Islet precursor cell (in vitro differentiated cells): Measurements from ENCODE around the gene GPR75.

ENCODE experiments used
- DNase-seq: peaks from one replicate; pipeline ENCODE4 v3.0.0-alpha.2; 2018

The GPR75 gene

DNA sequence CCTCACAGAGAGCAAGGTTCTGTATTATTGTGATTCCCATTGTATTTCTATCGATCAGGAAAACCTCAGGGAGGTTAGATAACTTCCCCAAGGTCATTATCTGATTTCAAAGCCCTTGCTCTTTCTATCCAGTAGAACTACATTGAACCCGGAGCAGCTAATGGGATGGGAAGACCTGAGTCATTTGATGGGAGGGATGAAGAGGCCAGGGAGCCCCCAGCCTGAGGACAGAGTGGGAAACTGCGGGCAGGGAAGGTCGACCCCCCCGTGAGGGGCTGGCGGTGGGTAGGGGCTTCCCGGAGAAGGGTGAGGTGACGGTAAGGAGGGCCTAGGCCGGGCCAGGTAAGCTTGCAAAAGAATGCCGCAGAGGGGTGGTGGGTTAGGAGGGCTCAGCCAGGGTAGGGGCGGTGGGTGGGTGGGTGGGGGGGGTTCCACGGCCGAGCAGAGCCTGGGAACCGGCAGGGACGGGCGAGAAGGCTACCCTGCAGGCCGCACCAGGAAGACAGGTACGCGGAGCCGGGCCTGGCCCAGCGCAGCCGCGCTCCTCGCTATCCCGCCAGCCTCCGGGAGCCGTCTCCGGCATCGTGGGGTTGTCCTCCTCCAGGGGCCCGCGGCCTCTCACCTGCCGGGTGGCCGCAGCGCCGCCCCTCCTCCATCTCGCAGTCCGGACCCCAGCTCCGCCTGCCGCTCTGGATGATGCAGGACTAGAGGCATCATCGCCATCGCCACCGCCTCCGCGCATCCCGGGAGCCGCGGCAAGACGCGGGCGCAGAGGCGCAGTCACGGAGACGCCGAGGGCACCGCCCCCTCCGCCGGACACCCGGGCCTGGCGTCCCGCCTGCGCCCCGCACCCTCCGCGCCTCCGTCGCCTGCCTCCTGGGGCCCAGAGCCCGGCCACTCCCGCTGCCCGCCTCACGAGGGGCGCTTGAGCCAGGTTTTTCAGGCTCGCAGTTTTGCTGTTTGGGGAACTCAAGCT, at the start of gene GPR75:
GPR75 (minus strand) TSS at position 762 of the 976 bp plus-strand sequence. CDS start 5,211 bp downstream, outside the sequence.
- DNase-seq = peak; percentile 57

GRCh38 chr2:53907582-53907981, 47.8 kb upstream of the GPR75 start:
- DNase-seq = no peak

DNA sequence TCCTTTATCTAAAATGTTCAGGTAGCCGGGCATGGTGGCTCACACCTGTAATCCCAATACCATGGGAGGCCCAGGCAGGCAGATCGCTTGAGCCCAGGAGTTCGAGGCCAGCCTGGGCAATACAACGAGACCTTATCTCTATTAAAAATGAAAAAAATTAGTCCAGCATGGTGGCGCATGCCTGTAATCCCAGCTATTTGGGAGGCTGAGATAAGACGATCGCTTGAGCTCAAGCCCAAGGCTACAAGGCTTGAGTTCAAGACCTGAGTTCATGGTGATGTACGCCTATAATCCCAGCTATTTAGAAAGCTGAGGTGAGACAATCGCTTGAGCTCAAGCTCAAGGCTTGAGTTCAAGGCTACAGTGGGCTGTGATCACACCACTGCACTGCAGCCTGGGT, 45.6 kb upstream of the GPR75 start:
- no peak for DNase-seq

DNA sequence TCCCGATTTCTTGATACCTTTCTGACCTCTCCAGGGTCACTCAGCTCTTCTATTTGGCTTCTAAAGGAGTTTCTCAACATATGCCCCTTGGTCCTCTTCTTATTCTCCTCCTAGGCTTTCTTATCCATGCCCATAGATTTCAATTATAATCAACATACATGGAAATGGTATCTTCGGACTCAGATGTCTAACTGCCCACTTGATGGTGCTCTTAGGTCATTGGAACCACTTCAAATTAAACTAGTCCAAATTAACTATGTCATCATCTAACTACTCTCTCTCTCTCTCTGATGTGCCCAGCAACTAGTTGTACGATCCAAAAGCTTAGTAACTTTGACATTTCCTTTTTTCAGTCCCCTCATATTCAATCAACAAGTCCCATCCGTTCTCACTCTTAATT, 43.2 kb upstream of the GPR75 start:
- DNase-seq = no peak

GRCh38 chr2:53901192-53901591, 41.4 kb upstream of the GPR75 start:
- no peak for DNase-seq

DNA sequence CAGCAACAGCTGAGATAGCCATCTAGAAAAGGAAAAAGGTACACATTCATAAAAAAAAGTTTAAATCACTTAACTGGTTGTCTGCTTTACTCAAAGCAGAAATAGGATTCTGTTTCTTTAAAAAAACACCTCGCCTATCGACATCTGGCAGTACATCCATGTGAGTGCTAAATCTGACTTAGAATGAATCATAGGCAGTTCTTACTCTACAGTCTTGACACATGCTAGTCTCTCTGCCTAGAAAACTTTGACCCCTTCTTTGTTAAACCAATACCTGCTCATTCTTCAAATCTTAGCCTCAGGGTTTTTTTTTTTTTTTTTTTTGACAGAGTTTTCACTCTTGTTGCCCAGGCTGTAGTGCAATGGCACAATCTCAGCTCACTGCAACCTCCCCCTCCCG, 37.1 kb upstream of the GPR75 start:
- no peak for DNase-seq

- no peak for DNase-seq
Measured at GRCh38 chr2:53886406-53887280, 26.9 kb upstream of the GPR75 start.

DNA sequence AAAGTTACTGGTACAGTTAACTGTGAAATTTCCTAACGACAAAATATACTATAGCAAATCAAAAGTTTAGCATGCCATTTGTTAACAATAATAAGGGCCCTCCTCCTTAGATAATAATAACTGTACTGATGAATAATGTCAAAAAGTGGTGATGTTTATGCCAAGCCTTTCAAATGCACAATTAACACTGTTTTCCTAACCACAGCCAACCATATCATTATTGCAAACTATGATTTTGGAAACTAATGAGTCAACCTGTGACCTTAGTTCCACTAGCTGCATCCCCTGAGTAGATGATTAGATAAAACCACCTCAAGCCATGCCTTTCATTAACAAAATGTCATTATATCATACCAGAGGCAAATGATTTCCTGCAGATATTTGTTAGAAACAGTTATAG, 25.1 kb upstream of the GPR75 start:
- no peak for DNase-seq

GRCh38 chr2:53881986-53882385, 22.2 kb upstream of the GPR75 start:
- DNase-seq = no peak

GRCh38 chr2:53881360-53881759, 21.6 kb upstream of the GPR75 start:
- no peak for DNase-seq

DNA sequence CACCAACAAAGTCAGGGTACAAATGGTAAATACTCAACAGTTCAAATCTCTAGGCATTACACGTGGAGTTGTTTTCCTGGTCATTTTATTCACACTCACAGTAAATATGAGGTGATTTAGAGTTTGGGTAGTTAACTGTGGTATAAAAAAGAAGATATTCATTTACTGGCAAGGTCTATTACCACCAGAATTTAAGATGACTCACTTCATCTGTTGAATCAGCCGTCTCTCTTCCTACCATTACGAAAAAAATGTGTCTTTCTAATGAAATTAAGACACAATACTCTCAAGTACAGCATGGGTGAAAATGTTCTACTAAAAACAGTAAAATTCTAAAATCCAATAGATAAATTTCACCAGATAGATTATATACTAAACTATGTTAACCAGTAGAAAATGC, 21.0 kb upstream of the GPR75 start:
- no peak for DNase-seq

GRCh38 chr2:53877556-53877955, 17.8 kb upstream of the GPR75 start:
- no peak for DNase-seq

GRCh38 chr2:53877112-53877511, 17.3 kb upstream of the GPR75 start:
- DNase-seq = no peak

DNA sequence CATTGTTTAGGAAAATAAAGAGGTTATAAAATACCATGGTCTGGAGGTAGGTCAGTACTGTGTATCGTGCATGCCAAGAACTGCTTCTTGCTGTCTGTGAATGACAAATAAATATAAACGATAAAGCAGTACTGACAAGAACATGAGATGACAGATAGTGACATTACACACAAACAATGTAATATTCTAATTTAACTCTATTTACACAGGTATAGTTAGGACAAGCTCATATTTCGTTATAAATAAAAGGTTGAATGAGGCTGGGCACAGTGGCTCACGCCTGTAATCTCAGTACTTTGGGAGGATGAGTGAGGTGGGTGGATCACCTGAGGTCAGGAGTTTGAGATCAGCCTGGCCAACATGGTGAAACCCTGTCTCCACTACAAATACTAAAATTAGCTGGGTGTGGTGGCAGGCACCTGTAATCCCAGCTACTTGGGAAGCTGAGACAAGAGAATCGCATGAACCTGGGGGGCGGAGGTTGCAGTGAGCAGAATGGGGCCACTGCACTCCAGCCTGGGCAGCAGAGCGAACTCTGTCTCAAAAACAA, 14.7 kb upstream of the GPR75 start:
- DNase-seq = no peak

GRCh38 chr2:53867773-53868172, 8.0 kb upstream of the GPR75 start:
- DNase-seq = no peak

DNA sequence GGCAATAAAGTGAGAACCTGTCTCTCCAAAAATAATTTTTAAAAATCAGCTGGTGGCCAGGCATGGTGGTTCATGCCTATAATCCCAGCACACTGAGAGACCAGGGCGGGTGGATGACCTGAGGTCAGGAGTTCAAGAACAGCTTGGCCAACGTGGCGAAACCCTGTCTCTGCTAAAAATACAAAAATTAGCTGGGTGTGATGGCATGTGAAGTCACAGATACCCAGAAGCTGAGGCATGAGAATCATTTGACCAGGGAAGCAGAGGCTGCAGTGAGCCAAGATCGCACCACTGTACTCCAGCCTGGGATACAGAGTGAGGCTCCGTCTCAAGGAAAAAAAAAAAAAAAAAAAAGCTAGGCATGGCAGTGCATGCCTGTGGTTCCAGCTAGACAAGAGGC, 7.4 kb upstream of the GPR75 start:
- no peak for DNase-seq

DNA sequence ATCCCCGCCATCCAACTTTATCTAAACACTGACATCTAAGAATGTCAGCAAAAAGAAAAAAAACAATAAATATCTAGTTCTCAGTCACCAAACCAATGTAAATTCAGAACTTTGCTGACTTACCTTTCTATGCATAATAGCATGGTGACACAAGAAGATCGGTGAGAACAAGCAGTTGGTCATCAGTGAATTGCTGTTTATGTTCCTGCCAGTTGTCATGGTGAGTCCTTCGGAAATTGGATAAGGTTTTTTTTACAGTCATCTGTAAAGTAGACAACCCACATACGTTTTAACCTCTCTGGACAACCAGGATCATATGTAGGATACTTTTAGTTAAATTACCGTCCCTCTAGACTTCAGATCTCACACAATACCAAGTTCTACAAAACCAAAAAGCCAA, 6.2 kb upstream of the GPR75 start:
- no peak for DNase-seq

DNA sequence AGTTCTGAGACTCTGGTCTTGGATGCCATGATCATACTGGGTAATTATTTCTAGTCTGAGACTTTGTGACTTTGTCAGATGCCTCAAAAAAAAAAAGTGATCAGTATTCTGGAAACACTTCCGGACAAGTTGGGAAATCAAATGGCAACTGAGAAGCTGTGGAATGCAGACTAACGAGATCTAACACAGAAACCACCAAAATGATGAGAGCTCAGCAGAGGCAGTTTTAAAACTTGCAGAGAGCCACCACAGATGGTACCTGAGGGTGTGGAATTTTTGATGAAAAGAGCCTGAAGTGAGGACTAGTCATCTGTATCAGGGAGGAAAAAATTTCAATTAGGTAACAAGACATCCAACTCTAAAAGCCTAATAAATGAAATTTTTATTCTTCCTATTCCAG, 5.5 kb upstream of the GPR75 start:
- DNase-seq = no peak

- no peak for DNase-seq
Measured at GRCh38 chr2:53863538-53864227, 3.9 kb upstream of the GPR75 start.

DNA sequence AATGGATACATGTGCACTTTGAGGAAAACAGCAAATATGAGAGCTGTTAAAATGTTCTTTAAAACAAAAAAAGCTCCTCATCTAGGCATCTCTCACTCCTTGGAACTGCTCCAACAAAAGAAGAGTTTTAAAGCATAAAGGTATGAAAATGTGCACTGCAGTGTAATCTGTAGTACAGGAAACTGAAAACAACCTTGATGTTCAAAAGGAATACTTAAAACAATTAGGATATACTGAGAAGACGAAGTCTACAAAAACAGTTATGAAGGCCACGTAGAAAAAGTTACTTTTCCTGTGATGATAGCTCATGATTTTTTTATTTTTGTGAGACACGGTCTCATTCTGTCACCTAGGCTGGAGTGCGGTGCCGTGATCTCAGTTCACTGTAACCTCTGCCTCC, 2.1 kb upstream of the GPR75 start:
- DNase-seq = no peak

DNA sequence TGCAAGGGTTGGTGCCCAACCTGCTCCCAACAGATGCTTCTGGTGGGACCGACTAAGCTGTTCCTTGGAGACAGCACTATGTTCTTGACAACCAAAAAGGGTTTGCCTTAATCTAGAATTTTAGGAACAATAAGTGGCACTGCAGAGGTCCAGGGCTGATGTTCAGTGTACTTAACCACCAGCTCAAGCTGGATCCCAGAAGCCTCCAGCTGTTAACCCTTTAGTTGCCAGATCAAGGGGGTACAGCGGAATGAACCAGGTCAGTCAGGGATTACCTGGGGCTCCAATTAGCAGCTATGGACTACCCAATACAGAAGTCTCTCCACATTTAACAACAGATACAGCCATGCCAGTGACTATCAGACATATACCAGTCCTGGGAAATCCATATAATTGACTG, 3.5 kb downstream of the GPR75 start:
- DNase-seq = no peak

- no peak for DNase-seq
Measured at GRCh38 chr2:53854678-53855077, 5.1 kb downstream of the GPR75 start.

DNA sequence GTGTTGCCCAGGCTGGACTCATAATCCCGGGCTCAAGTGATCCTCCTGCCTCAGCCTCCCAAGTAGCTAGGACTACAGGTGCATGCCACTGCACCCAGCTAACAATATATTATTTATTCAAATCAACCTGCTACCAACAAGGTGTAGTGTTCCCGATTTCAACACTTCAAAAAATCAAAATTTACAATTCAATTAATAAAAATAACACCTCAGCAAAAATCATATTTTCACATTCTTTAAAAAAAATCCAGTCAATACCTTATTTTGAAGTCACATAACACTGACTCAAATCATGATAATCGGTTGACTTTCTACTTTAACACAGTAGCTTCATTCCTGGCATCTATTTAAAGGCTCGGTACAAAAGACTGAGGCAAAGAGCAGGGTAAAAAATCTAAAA, 7.2 kb downstream of the GPR75 start:
- no peak for DNase-seq
